HepG2 (cell line): Measurements from ENCODE around the gene DNMT3B. TPM values are rescaled to one million over a fixed set of nuclear protein-coding genes. Genes with fewer than 3 reads are reported as not detected.

Source experiments
- ATAC-seq: fragments of 200-7000 bp; cut with Tn5 transposase; 3 replicates; pipeline ENCODE4 v1.9.1; 2020; ENCODE audit warnings: mild to moderate bottlenecking, moderate library complexity
- BruUV-seq: library from RNA; stranded (reverse); fragments of 400-500 nt; replicated peaks from 2 replicates; lab custom pipeline; 2021; lab: Mats Ljungman, UMichigan
- CTCF ChIA-PET: fragments of 300-600 bp; formaldehyde crosslinking; extraction: SDS; loops from one replicate; lab custom pipeline; 2021; ENCODE audit warnings: low total read pairs, inconsistent platforms, low intra/inter-chr PET ratio; lab: Yijun Ruan, JAX
- POLR2A ChIA-PET: fragments of 350-600 bp; sonication (Branson Sonifier 250); formaldehyde crosslinking; loops from one replicate; lab custom pipeline; 2020; ENCODE audit warnings: antibody characterized with exemption, inconsistent platforms; lab: Yijun Ruan, JAX
- DNase-seq: peaks from one replicate; pipeline ENCODE4 v3.0.0-alpha.2; 2015; ENCODE audit warnings: low spot score
- FAIRE-seq: peaks from 3 replicates; lab custom pipeline; 2011; peaks lifted over from hg19 to GRCh38; lab: Jason Lieb, UNC
- H2AFZ ChIP-seq: one replicate; pipeline ENCODE4 v1.6.1; 2011; ENCODE audit warnings: low read length, inconsistent platforms
- H3K27ac ChIP-seq: fragments of 300-600 bp; 3 replicates; pipeline ENCODE4 v1.8.0; 2011; ENCODE audit warnings: mixed run types, mild to moderate bottlenecking, mixed read lengths, low read length, inconsistent platforms; ENCODE audit not compliant: insufficient read depth; ENCODE audit errors: extremely low read length
- H3K27me3 ChIP-seq, 2 experiments: fragments of 200-600 bp in 1 of 2; 2 replicates in 1 of 2; 3 replicates in 1 of 2; pipeline versions ENCODE4 v1.6.0 to v1.8.0; 2011; ENCODE audit warnings: low read length in 2 of 2, mild to moderate bottlenecking in 2 of 2, moderate library complexity in 2 of 2, inconsistent platforms in 1 of 2; ENCODE audit not compliant: insufficient read depth in 2 of 2, control insufficient read depth in 1 of 2
- H3K36me3 ChIP-seq, 2 experiments: fragments of 200-600 bp in 1 of 2; replicated peaks in 1 of 2; 2 replicates in 1 of 2; 3 replicates in 1 of 2; pipeline versions ENCODE4 v1.5.1 to v1.8.0; 2011; ENCODE audit warnings: low read length in 2 of 2, inconsistent platforms in 1 of 2; ENCODE audit not compliant: insufficient read depth in 2 of 2, control insufficient read depth in 1 of 2
- H3K4me1 ChIP-seq: 2 replicates; pipeline ENCODE4 v1.5.1; 2012; ENCODE audit warnings: low read length, inconsistent platforms; ENCODE audit not compliant: insufficient read depth
- H3K4me2 ChIP-seq: 2 replicates; pipeline ENCODE4 v1.6.0; 2011; ENCODE audit warnings: low read depth, low read length, inconsistent platforms
- H3K4me3 ChIP-seq, 3 experiments: fragments of 200-600 bp in 1 of 3; sonication (generic), shearing (Covaris generic) in 1 of 3; replicated peaks in 1 of 3; 2 replicates each; pipeline ENCODE4 v1.5.1; 2011 to 2016; ENCODE audit warnings: low read length in 3 of 3, inconsistent platforms in 2 of 3, low read depth in 2 of 3, mild to moderate bottlenecking in 2 of 3, control low read depth in 1 of 3, mixed read lengths in 1 of 3; ENCODE audit not compliant: insufficient read depth in 1 of 3
- H3K79me2 ChIP-seq: one replicate; pipeline ENCODE4 v1.6.1; 2011; ENCODE audit warnings: low read length, inconsistent platforms; ENCODE audit not compliant: insufficient read depth
- H3K9ac ChIP-seq: 2 replicates; pipeline ENCODE4 v1.6.0; 2011; ENCODE audit warnings: mild to moderate bottlenecking, low read depth, low read length, inconsistent platforms; ENCODE audit not compliant: insufficient read depth
- H3K9me3 ChIP-seq: 2 replicates; pipeline ENCODE4 v1.5.1; 2012; ENCODE audit warnings: mild to moderate bottlenecking, low read length
- H4K20me1 ChIP-seq: 2 replicates; pipeline ENCODE4 v1.6.0; 2011; ENCODE audit warnings: inconsistent platforms, mild to moderate bottlenecking, low read length, moderate library complexity; ENCODE audit not compliant: insufficient read depth
- ETV6 ChIP-seq: sonication (generic); formaldehyde crosslinking; conservative IDR thresholded peaks from 2 replicates; pipeline ENCODE4 v1.4.0; 2020; ENCODE audit warnings: missing genetic modification reagents
- HMGXB3 ChIP-seq: sonication (generic); formaldehyde crosslinking; IDR thresholded peaks from 2 replicates; pipeline ENCODE4 v1.4.0; 2020; ENCODE audit warnings: missing genetic modification reagents, borderline replicate concordance
- NFYB ChIP-seq: sonication (generic); formaldehyde crosslinking; IDR thresholded peaks from 2 replicates; pipeline ENCODE4 v1.4.0; 2020; ENCODE audit warnings: missing genetic modification reagents
- ZBTB4 ChIP-seq: sonication (generic); formaldehyde crosslinking; IDR thresholded peaks from 2 replicates; pipeline ENCODE4 v1.4.0; 2020; ENCODE audit warnings: missing genetic modification reagents, mild to moderate bottlenecking, borderline replicate concordance
- ZBTB8A ChIP-seq: sonication (generic); formaldehyde crosslinking; IDR thresholded peaks from 2 replicates; pipeline ENCODE4 v1.4.0; 2020; ENCODE audit warnings: mild to moderate bottlenecking, low read depth, missing genetic modification reagents, borderline replicate concordance
- ZFAT ChIP-seq: sonication (generic); formaldehyde crosslinking; conservative IDR thresholded peaks from 2 replicates; pipeline ENCODE4 v1.8.1; 2023; ENCODE audit warnings: missing genetic modification reagents, inconsistent platforms
- ZNF282 ChIP-seq: fragments of 450-650 bp; IDR thresholded peaks from 2 replicates; pipeline ENCODE4 v1.6.1; 2018; ENCODE audit not compliant: partially characterized antibody
- ZNF570 ChIP-seq: sonication (generic); formaldehyde crosslinking; IDR thresholded peaks from 2 replicates; pipeline ENCODE4 v1.4.0; 2020; ENCODE audit warnings: mild to moderate bottlenecking, missing genetic modification reagents, borderline replicate concordance
- ZNF615 ChIP-seq: sonication (generic); formaldehyde crosslinking; IDR thresholded peaks from 2 replicates; pipeline ENCODE4 v1.5.0; 2020; ENCODE audit warnings: mild to moderate bottlenecking, missing genetic modification reagents, borderline replicate concordance
- WGBS: methylation state at CpG from one replicate; pipeline ENCODE4 v1.1.6; 2017; ENCODE audit warnings: low lambda C conversion rate; 5-methylcytosine and 5-hydroxymethylcytosine counted together
- in situ Hi-C: cut with HindIII; loops from 2 replicates; pipeline ENCODE4 v1.10.0; 2017; ENCODE audit warnings: low pct_unique_long_range_greater_than_20kb; ENCODE audit not compliant: extremely low pct_ligation_motif_present
- intact Hi-C: fragments of 100-400 bp; cut with micrococcal nuclease; formaldehyde crosslinking; loops from one replicate; pipeline ENCODE4 v1.10.0; 2022; ENCODE audit not compliant: unreplicated experiment
- polyA plus RNA-seq, 8 experiments: library from polyadenylated mRNA; depleted of rRNA in 3 of 8; stranded (reverse) in 7 of 8; unstranded in 1 of 8; fragments of >200 nt; fragmentation: Illumina TruSeq in 4 of 8; extraction: Trizol in 4 of 8; gene quantifications; 2 replicates each; pipeline versions ENCODE4 v1.2.1 to v1.2.3, GENCODE V29; 2011 to 2016; ENCODE audit warnings: low read depth in 4 of 8, missing spikeins in 1 of 8, mixed read lengths in 1 of 8; ENCODE audit not compliant: insufficient read depth in 1 of 8
- total RNA-seq, 5 experiments: library from RNA; depleted of rRNA; stranded (reverse); fragments of >200 nt; fragmentation: Illumina TruSeq; extraction: Trizol; gene quantifications; 2 replicates each; pipeline ENCODE4 v1.2.3, GENCODE V29; 2016; ENCODE audit warnings: low read depth in 1 of 5

The DNMT3B gene
- total and polyA plus RNA-seq, 2 of the 13 experiments (the other 11 are each of a cell fraction or from before 2014, with no cell fraction given), result 3.8 to 13.9 TPM

GRCh38 chr20:32846852-32847251 lies 84.7 kb downstream of the DNMT3B start:
- peaks cover 20% of the 10 kb centered on the region for H3K79me2 ChIP-seq
- intact Hi-C loops, result no loop called here
- in situ Hi-C loops, result no loop called here
- H3K4me2 ChIP-seq, result no peak overlapping the region
- CTCF ChIA-PET, result no interaction called here
- 96% methylated on average over 5 of the region's 5 CpGs for WGBS
- no TSS peak for BruUV-seq
- DNase-seq (no peak), ATAC-seq (no peak), FAIRE-seq (no peak)
- H3K27ac ChIP-seq, result no peak overlapping the region
- H3K9ac ChIP-seq, result no peak overlapping the region
- H4K20me1 ChIP-seq, result peaks cover 12% of the 10 kb centered on the region
- H3K4me3 ChIP-seq, result no peak overlapping the region
- POLR2A ChIA-PET, result no interaction called here
- TF ChIP-seq HMGXB3 (CRISPR knock-in tag) (no peak), ZNF615 (0 out of 2 replicates have a peak, but pooled peaks have one; percentile 4)
- no peaks in the 10 kb centered on the region for H3K9me3 ChIP-seq
- no peak overlapping the region for H2AFZ ChIP-seq
- H3K36me3 ChIP-seq, result peaks cover 43 to 83% of the 10 kb centered on the region in 2 experiments
- H3K27me3 ChIP-seq, result no peaks in the 10 kb centered on the region
- peaks cover 9% of the 10 kb centered on the region for H3K4me1 ChIP-seq

- BruUV-seq, result no TSS peak
- H3K4me3 ChIP-seq, result no peak overlapping the region
- DNase-seq (no peak), FAIRE-seq (no peak), ATAC-seq (no peak)
- no peak overlapping the region for H2AFZ ChIP-seq
- CTCF ChIA-PET, result no interaction called here
- POLR2A ChIA-PET, result no interaction called here
- peaks cover 38 to 75% of the 10 kb centered on the region in 2 experiments for H3K36me3 ChIP-seq
- no peaks in the 10 kb centered on the region for H3K9me3 ChIP-seq
- no peaks in the 10 kb centered on the region for H3K27me3 ChIP-seq
- in situ Hi-C loops, result no loop called here
- H3K4me2 ChIP-seq, result no peak overlapping the region
- no peak overlapping the region for H3K27ac ChIP-seq
- H4K20me1 ChIP-seq, result peaks cover 6% of the 10 kb centered on the region; the same call in 1 of the 2 replicates
- no peaks in the 10 kb centered on the region for H3K4me1 ChIP-seq
- intact Hi-C loops, result no loop called here
- peaks cover 12% of the 10 kb centered on the region for H3K79me2 ChIP-seq
- 97% methylated on average over 5 of the region's 5 CpGs for WGBS
- no peak overlapping the region for H3K9ac ChIP-seq
- no peak for TF ChIP-seq ZNF570 (CRISPR knock-in tag)
- no peak for TF ChIP-seq ZBTB4 (CRISPR knock-in tag)
- TF ChIP-seq ZFAT (CRISPR knock-in tag), result no peak
- no peak for TF ChIP-seq ETV6
- TF ChIP-seq ZNF282, result no peak
- TF ChIP-seq NFYB, result no peak
- no peak for TF ChIP-seq ZBTB8A (CRISPR knock-in tag)
Measured at GRCh38 chr20:32847964-32848363, 85.8 kb downstream of the DNMT3B start.
